Measurements from ENCODE around the gene GC.

GRCh38 chr4:71777891-71778290 lies 6.0 kb downstream of the GC start:
- TF ChIP-seq POLR2A (IDR thresholded peaks at IDR 0.05), result no peak
- no peak for TF ChIP-seq CTCF (IDR thresholded peaks at IDR 0.05)

Measured in ovary (tissue), 3 donors.